HCT116 (cell line): ENCODE results near the gene PRR5L. TPM values are rescaled to one million over a fixed set of nuclear protein-coding genes. Genes with fewer than 3 reads are reported as not detected.

Source experiments
- ATAC-seq: fragments of 200-7000 bp; cut with Tn5 transposase; 2 replicates; pipeline ENCODE4 v1.9.1; 2020; ENCODE audit warnings: mild to moderate bottlenecking, moderate library complexity
- BruUV-seq: library from RNA; stranded (reverse); fragments of 400-500 nt; replicated peaks from 2 replicates; lab custom pipeline; 2021; lab: Mats Ljungman, UMichigan
- CTCF ChIA-PET: fragments of 300-600 bp; sonication (Branson Sonifier 250); formaldehyde crosslinking; loops from one replicate; lab custom pipeline; 2021; ENCODE audit warnings: antibody characterized with exemption; lab: Charles Lee
- POLR2A ChIA-PET: fragments of 300-600, 350-600 bp; sonication (Branson Sonifier 250); formaldehyde crosslinking; loops from one replicate; lab custom pipeline; 2021; ENCODE audit warnings: antibody characterized with exemption; lab: Charles Lee
- RAD21 ChIA-PET, 2 experiments: fragments of 300-600 bp; sonication (Branson Sonifier 250); formaldehyde crosslinking; loops; one replicate each; lab custom pipeline; 2023; ENCODE audit warnings: low total read pairs in 2 of 2; ENCODE audit not compliant: uncharacterized antibody in 2 of 2, unreplicated experiment in 2 of 2, low non-redundant PET in 1 of 2; lab: Charles Lee
- DNase-seq: peaks from one replicate; pipeline ENCODE4 v3.0.0-alpha.2; 2010; ENCODE audit warnings: low read depth, low spot score
- H2AFZ ChIP-seq: fragments of 200-600 bp; shearing (Covaris generic), sonication (generic); 2 replicates; pipeline ENCODE4 v1.6.1; 2017; ENCODE audit warnings: low read depth, mixed run types, mixed read lengths, antibody characterized with exemption, low read length; ENCODE audit not compliant: poor library complexity, severe bottlenecking
- H3K27ac ChIP-seq: 2 replicates; pipeline ENCODE4 v1.5.1; 2012; ENCODE audit warnings: low read depth, low read length
- H3K27me3 ChIP-seq: fragments of 200-600 bp; sonication (generic); 2 replicates; pipeline ENCODE4 v1.6.1; 2016; ENCODE audit warnings: mixed run types, low read length, mixed read lengths; ENCODE audit not compliant: insufficient read depth
- H3K36me3 ChIP-seq, 2 experiments: fragments of 200-500 bp in 1 of 2; fragments of 200-600 bp in 1 of 2; sonication (Bioruptor generic) in 1 of 2; sonication (generic) in 1 of 2; 2 replicates each; pipeline versions ENCODE4 v1.5.1 to v1.6.1; 2014 to 2016; ENCODE audit warnings: low read length in 2 of 2, inconsistent platforms in 1 of 2, mixed read lengths in 1 of 2, mixed run types in 1 of 2; ENCODE audit not compliant: insufficient read depth in 2 of 2, control insufficient read depth in 1 of 2
- H3K4me1 ChIP-seq, 2 experiments: fragments of 200-600 bp in 1 of 2; sonication (generic) in 1 of 2; 2 replicates each; pipeline versions ENCODE4 v1.5.1 to v1.6.1; 2012 to 2017; ENCODE audit warnings: low read length in 2 of 2, inconsistent platforms in 1 of 2, mild to moderate bottlenecking in 1 of 2, mixed read lengths in 1 of 2, mixed run types in 1 of 2, moderate library complexity in 1 of 2; ENCODE audit not compliant: insufficient read depth in 2 of 2, control insufficient read depth in 1 of 2
- H3K4me2 ChIP-seq: fragments of 200-600 bp; sonication (generic); 2 replicates; pipeline ENCODE4 v1.6.1; 2017; ENCODE audit warnings: mixed run types, low read length, mixed read lengths
- H3K4me3 ChIP-seq, 2 experiments: fragments of 200-600 bp in 1 of 2; sonication (generic) in 1 of 2; replicated peaks in 1 of 2; 2 replicates each; pipeline ENCODE4 v1.5.1; 2011 to 2016; ENCODE audit warnings: low read length in 2 of 2, control low read depth in 1 of 2, low read depth in 1 of 2, mild to moderate bottlenecking in 1 of 2, mixed read lengths in 1 of 2, mixed run types in 1 of 2
- H3K79me2 ChIP-seq: fragments of 200-600 bp; sonication (generic); 2 replicates; pipeline ENCODE4 v1.6.1; 2017; ENCODE audit warnings: mild to moderate bottlenecking, mixed run types, low read length, moderate library complexity, mixed read lengths; ENCODE audit not compliant: insufficient read depth
- H3K9ac ChIP-seq: fragments of 200-600 bp; sonication (generic); 2 replicates; pipeline ENCODE4 v1.6.1; 2016; ENCODE audit warnings: low read length, mixed read lengths
- H3K9me2 ChIP-seq: fragments of 200-600 bp; sonication (generic), shearing (Covaris generic); 2 replicates; pipeline ENCODE4 v1.6.1; 2017; ENCODE audit warnings: mixed run types, mild to moderate bottlenecking, moderate library complexity; ENCODE audit not compliant: insufficient read depth
- H3K9me3 ChIP-seq, 2 experiments: fragments of 200-500 bp in 1 of 2; fragments of 200-600 bp in 1 of 2; sonication (Bioruptor generic) in 1 of 2; sonication (generic) in 1 of 2; 2 replicates each; pipeline ENCODE4 v1.6.1; 2014 to 2017; ENCODE audit warnings: low read length in 2 of 2, mixed read lengths in 2 of 2, inconsistent platforms in 1 of 2, low read depth in 1 of 2, mild to moderate bottlenecking in 1 of 2, mixed run types in 1 of 2, moderate library complexity in 1 of 2; ENCODE audit not compliant: control insufficient read depth in 1 of 2, insufficient read depth in 1 of 2
- H4K20me1 ChIP-seq: fragments of 200-600 bp; sonication (generic), shearing (Covaris generic); 2 replicates; pipeline ENCODE4 v1.6.1; 2017; ENCODE audit warnings: mixed run types, mild to moderate bottlenecking, moderate library complexity; ENCODE audit not compliant: insufficient read depth
- CBX3 ChIP-seq: IDR thresholded peaks from 2 replicates; pipeline ENCODE4 v1.6.1; 2012; ENCODE audit warnings: low read depth
- CEBPB ChIP-seq: IDR thresholded peaks from 2 replicates; pipeline ENCODE4 v1.6.1; 2012; ENCODE audit warnings: low read depth
- EGR1 ChIP-seq: IDR thresholded peaks from 2 replicates; pipeline ENCODE4 v1.6.1; 2012; ENCODE audit warnings: low read depth
- ELF1 ChIP-seq: IDR thresholded peaks from 2 replicates; pipeline ENCODE4 v1.6.1; 2012; ENCODE audit warnings: low read depth, borderline replicate concordance
- EZH2 ChIP-seq: fragments of 200-600 bp; sonication (generic); IDR thresholded peaks from 2 replicates; pipeline ENCODE4 v1.6.1; 2017; ENCODE audit warnings: antibody characterized with exemption, mixed run types
- EZH2phosphoT487 ChIP-seq: fragments of 200-600 bp; IDR thresholded peaks from 2 replicates; pipeline ENCODE4 v1.6.1; 2018; ENCODE audit warnings: antibody characterized with exemption, borderline replicate concordance
- FOSL1 ChIP-seq: IDR thresholded peaks from 2 replicates; pipeline ENCODE4 v1.6.1; 2012; ENCODE audit warnings: low read depth
- JUND ChIP-seq: IDR thresholded peaks from 2 replicates; pipeline ENCODE4 v1.6.1; 2012
- POLR2A ChIP-seq: IDR thresholded peaks from 2 replicates; pipeline ENCODE4 v1.7.0; 2011; ENCODE audit warnings: borderline replicate concordance; ENCODE audit not compliant: insufficient read depth, insufficient read length; ENCODE audit errors: extremely low read depth
- POLR2AphosphoS5 ChIP-seq: IDR thresholded peaks from 2 replicates; pipeline ENCODE4 v1.6.1; 2011; ENCODE audit warnings: mild to moderate bottlenecking, low read depth, low read length, moderate library complexity
- RAD21 ChIP-seq: IDR thresholded peaks from 2 replicates; pipeline ENCODE4 v1.6.1; 2012; ENCODE audit warnings: low read depth, mild to moderate bottlenecking
- SIN3A ChIP-seq: IDR thresholded peaks from 2 replicates; pipeline ENCODE4 v1.6.1; 2012; ENCODE audit warnings: low read depth
- SRF ChIP-seq: IDR thresholded peaks from 2 replicates; pipeline ENCODE4 v1.6.1; 2012; ENCODE audit warnings: low read depth
- intact Hi-C: fragments of 100-400 bp; cut with micrococcal nuclease; formaldehyde crosslinking; loops from 2 replicates; pipeline ENCODE4 v1.10.0; 2022
- total RNA-seq: library from RNA; stranded (reverse); gene quantifications from one replicate; pipeline ENCODE4 v1.2.1, GENCODE V29; 2021; ENCODE audit not compliant: unreplicated experiment
- TF ChIP-seq, protein P1 (sequence below), 3 experiments: fragments of 200-600 bp in 1 of 3; sonication (generic) in 1 of 3; IDR thresholded peaks in 2 of 3; conservative IDR thresholded peaks in 1 of 3; 2 replicates each; pipeline ENCODE4 v1.5.1; 2012 to 2017; ENCODE audit warnings: low read depth in 2 of 3, low read length in 2 of 3, antibody characterized with exemption in 1 of 3, borderline replicate concordance in 1 of 3, control low read depth in 1 of 3, mild to moderate bottlenecking in 1 of 3, mixed read lengths in 1 of 3, mixed run types in 1 of 3, moderate library complexity in 1 of 3; ENCODE audit not compliant: insufficient read depth in 1 of 3
- TF ChIP-seq, protein P2 (sequence below): IDR thresholded peaks from 2 replicates; pipeline ENCODE4 v1.6.1; 2012; ENCODE audit warnings: low read depth
- TF ChIP-seq, protein P3 (sequence below): IDR thresholded peaks from 2 replicates; pipeline ENCODE4 v1.6.1; 2011; ENCODE audit warnings: mild to moderate bottlenecking, low read length, moderate library complexity; ENCODE audit not compliant: insufficient replicate concordance; ENCODE audit errors: extremely low read depth

PRR5L gene
- total RNA-seq, 1 experiment from 2014 or later: 0.47 TPM

GRCh38 chr11:36425561-36426081 lies 129.5 kb downstream of the PRR5L start:
- intact Hi-C loops: no loop called here
- CTCF ChIA-PET: no interaction called here
- H3K9me2 ChIP-seq: no peaks in the 10 kb centered on the region
- peaks cover 65% of the 10 kb centered on the region for H3K27me3 ChIP-seq
- no TSS peak for BruUV-seq
- DNase-seq (no peak), ATAC-seq (no peak)
- H3K36me3 ChIP-seq: no peaks in the 10 kb centered on the region
- no peak for TF ChIP-seq EZH2phosphoT487
- TF ChIP-seq CBX3: no peak
- no peak for TF ChIP-seq ELF1
- TF ChIP-seq RAD21: no peak
- no peak for TF ChIP-seq SRF
- TF ChIP-seq POLR2A: no peak
- TF ChIP-seq, protein P1, sequence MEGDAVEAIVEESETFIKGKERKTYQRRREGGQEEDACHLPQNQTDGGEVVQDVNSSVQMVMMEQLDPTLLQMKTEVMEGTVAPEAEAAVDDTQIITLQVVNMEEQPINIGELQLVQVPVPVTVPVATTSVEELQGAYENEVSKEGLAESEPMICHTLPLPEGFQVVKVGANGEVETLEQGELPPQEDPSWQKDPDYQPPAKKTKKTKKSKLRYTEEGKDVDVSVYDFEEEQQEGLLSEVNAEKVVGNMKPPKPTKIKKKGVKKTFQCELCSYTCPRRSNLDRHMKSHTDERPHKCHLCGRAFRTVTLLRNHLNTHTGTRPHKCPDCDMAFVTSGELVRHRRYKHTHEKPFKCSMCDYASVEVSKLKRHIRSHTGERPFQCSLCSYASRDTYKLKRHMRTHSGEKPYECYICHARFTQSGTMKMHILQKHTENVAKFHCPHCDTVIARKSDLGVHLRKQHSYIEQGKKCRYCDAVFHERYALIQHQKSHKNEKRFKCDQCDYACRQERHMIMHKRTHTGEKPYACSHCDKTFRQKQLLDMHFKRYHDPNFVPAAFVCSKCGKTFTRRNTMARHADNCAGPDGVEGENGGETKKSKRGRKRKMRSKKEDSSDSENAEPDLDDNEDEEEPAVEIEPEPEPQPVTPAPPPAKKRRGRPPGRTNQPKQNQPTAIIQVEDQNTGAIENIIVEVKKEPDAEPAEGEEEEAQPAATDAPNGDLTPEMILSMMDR (IDR thresholded peaks at IDR 0.05 in 2 of 3, conservative IDR thresholded peaks at IDR 0.05 in 1 of 3; ENCODE audit: borderline replicate concordance in 1 of 3, insufficient read depth in 1 of 3, low read depth in 2 of 3, low read length in 2 of 3): no peak
- TF ChIP-seq EGR1: no peak
- no peak for TF ChIP-seq JUND
- TF ChIP-seq, protein P2, sequence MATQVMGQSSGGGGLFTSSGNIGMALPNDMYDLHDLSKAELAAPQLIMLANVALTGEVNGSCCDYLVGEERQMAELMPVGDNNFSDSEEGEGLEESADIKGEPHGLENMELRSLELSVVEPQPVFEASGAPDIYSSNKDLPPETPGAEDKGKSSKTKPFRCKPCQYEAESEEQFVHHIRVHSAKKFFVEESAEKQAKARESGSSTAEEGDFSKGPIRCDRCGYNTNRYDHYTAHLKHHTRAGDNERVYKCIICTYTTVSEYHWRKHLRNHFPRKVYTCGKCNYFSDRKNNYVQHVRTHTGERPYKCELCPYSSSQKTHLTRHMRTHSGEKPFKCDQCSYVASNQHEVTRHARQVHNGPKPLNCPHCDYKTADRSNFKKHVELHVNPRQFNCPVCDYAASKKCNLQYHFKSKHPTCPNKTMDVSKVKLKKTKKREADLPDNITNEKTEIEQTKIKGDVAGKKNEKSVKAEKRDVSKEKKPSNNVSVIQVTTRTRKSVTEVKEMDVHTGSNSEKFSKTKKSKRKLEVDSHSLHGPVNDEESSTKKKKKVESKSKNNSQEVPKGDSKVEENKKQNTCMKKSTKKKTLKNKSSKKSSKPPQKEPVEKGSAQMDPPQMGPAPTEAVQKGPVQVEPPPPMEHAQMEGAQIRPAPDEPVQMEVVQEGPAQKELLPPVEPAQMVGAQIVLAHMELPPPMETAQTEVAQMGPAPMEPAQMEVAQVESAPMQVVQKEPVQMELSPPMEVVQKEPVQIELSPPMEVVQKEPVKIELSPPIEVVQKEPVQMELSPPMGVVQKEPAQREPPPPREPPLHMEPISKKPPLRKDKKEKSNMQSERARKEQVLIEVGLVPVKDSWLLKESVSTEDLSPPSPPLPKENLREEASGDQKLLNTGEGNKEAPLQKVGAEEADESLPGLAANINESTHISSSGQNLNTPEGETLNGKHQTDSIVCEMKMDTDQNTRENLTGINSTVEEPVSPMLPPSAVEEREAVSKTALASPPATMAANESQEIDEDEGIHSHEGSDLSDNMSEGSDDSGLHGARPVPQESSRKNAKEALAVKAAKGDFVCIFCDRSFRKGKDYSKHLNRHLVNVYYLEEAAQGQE: no peak
- TF ChIP-seq POLR2AphosphoS5: no peak
- no peak for TF ChIP-seq EZH2
- TF ChIP-seq SIN3A: no peak
- no peak for TF ChIP-seq CEBPB
- TF ChIP-seq, protein P3, sequence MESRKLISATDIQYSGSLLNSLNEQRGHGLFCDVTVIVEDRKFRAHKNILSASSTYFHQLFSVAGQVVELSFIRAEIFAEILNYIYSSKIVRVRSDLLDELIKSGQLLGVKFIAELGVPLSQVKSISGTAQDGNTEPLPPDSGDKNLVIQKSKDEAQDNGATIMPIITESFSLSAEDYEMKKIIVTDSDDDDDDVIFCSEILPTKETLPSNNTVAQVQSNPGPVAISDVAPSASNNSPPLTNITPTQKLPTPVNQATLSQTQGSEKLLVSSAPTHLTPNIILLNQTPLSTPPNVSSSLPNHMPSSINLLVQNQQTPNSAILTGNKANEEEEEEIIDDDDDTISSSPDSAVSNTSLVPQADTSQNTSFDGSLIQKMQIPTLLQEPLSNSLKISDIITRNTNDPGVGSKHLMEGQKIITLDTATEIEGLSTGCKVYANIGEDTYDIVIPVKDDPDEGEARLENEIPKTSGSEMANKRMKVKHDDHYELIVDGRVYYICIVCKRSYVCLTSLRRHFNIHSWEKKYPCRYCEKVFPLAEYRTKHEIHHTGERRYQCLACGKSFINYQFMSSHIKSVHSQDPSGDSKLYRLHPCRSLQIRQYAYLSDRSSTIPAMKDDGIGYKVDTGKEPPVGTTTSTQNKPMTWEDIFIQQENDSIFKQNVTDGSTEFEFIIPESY: no peak
- TF ChIP-seq FOSL1: no peak
- no peak overlapping the region for H3K9ac ChIP-seq
- RAD21 ChIA-PET: no interaction called here
- H4K20me1 ChIP-seq: no peaks in the 10 kb centered on the region
- POLR2A ChIA-PET: no interaction called here
- no peaks in the 10 kb centered on the region for H3K9me3 ChIP-seq
- H3K4me2 ChIP-seq: no peak overlapping the region
- no peak overlapping the region for H3K4me3 ChIP-seq
- H3K4me1 ChIP-seq: peaks cover 6 to 8% of the 10 kb centered on the region in 2 experiments
- no peak overlapping the region for H3K27ac ChIP-seq
- H2AFZ ChIP-seq: no peak overlapping the region
- no peaks in the 10 kb centered on the region for H3K79me2 ChIP-seq
